Right ventricle myocardium superior (tissue), 1 donor: ENCODE measurements around the gene RHCE. TPM values are rescaled to one million over a fixed set of nuclear protein-coding genes. Genes with fewer than 3 reads are reported as not detected.
"Not testable (repeated sequence)": the region's sequence is repeated elsewhere in the genome, so short reads cannot be mapped to it uniquely, and the experiment has no call there.

ENCODE experiments used
- ATAC-seq: fragments of 200-7000 bp; cut with Tn5 transposase; one replicate; pipeline ENCODE4 v1.9.1; 2020; ENCODE audit warnings: mild to moderate bottlenecking; ENCODE audit not compliant: poor library complexity
- DNase-seq: peaks from one replicate; pipeline ENCODE4 v3.0.0-alpha.2; 2020
- intact Hi-C: fragments of 100-400 bp; cut with DNase I; formaldehyde crosslinking; loops from one replicate; pipeline ENCODE4 v1.11.2; 2022
- long read RNA-seq: library from polyadenylated mRNA; unstranded; transcript quantifications from one replicate; pipeline ENCODE4 v2.0.0, GENCODE V29; 2021
- total RNA-seq: library from RNA; stranded (reverse); fragmentation: NEBNext Ultra II Directional; extraction: Animal tissue kit (Norgen Biotek cat#: 25700); gene quantifications from one replicate; pipeline ENCODE4 v1.2.1, GENCODE V29; 2021
- donor health status: DM: no; HTN: yes; CAD: no; lungs with severe emphysema.

Gene RHCE
- 1.0 TPM for total RNA-seq
- long read RNA-seq, partial matches to known transcripts = 0 of 2 reads
- long read RNA-seq, other reads (novel, unspliced or antisense) = 2 of 2 reads

- DNase-seq, intact Hi-C loops, ATAC-seq: not testable (repeated sequence)
These were observed at the start of gene RHCE for GRCh38 chr1:25420715-25421114. Gene RHCE, minus strand, starts transcription at chr1:25420825. Its CDS starts 39 bp downstream, at chr1:25420786.

- no peak for ATAC-seq
- no peak for DNase-seq
- intact Hi-C loops = no loop called here
These were observed 48.6 kb upstream of the RHCE start for GRCh38 chr1:25469177-25469576.

- no peak for DNase-seq
- peak; percentile 86 for ATAC-seq
- intact Hi-C loops = no loop called here
These were observed 47.4 kb upstream of the RHCE start for GRCh38 chr1:25468033-25468432.

- intact Hi-C loops = no loop called here
- no peak for DNase-seq
- no peak for ATAC-seq
These were observed 47.0 kb upstream of the RHCE start for GRCh38 chr1:25467616-25468015.

GRCh38 chr1:25467193-25467592, 46.6 kb upstream of the RHCE start:
- DNase-seq (no peak), ATAC-seq (no peak)
- intact Hi-C loops = no loop called here

- intact Hi-C loops = no loop called here
- no peak for DNase-seq
- peak; percentile 79 for ATAC-seq
These were observed 42.1 kb upstream of the RHCE start for GRCh38 chr1:25462732-25463131.

- no peak for DNase-seq
- intact Hi-C loops = no loop called here
- ATAC-seq = no peak
These were observed 41.2 kb upstream of the RHCE start for GRCh38 chr1:25461849-25462248.

- intact Hi-C loops, ATAC-seq, DNase-seq: not testable (repeated sequence)
These were observed 40.2 kb upstream of the RHCE start for GRCh38 chr1:25460816-25461215.

- DNase-seq (no peak), ATAC-seq (peak; percentile 73)
- intact Hi-C loops = no loop called here
These were observed 39.4 kb upstream of the RHCE start for GRCh38 chr1:25460020-25460419.

- DNase-seq (no peak), ATAC-seq (no peak)
- intact Hi-C loops = no loop called here
These were observed 38.1 kb upstream of the RHCE start for GRCh38 chr1:25458541-25459298.

GRCh38 chr1:25456502-25456901, 35.9 kb upstream of the RHCE start:
- intact Hi-C loops = no loop called here
- ATAC-seq (no peak), DNase-seq (no peak)

GRCh38 chr1:25451908-25452307, 31.3 kb upstream of the RHCE start:
- intact Hi-C loops = no loop called here
- ATAC-seq (no peak), DNase-seq (no peak)

GRCh38 chr1:25450891-25451290, 30.3 kb upstream of the RHCE start:
- intact Hi-C loops = no loop called here
- ATAC-seq = no peak
- no peak for DNase-seq

- no peak for DNase-seq
- no peak for ATAC-seq
- intact Hi-C loops = no loop called here
These were observed 26.9 kb upstream of the RHCE start for GRCh38 chr1:25447547-25447946.

GRCh38 chr1:25445993-25446538, 25.4 kb upstream of the RHCE start:
- intact Hi-C loops = no loop called here
- no peak for ATAC-seq
- no peak for DNase-seq

GRCh38 chr1:25444604-25445003, 24.0 kb upstream of the RHCE start:
- intact Hi-C loops, DNase-seq, ATAC-seq: not testable (repeated sequence)

GRCh38 chr1:25443030-25443699, 22.5 kb upstream of the RHCE start:
- DNase-seq = no peak
- ATAC-seq = no peak
- intact Hi-C loops = no loop called here

- DNase-seq (no peak), ATAC-seq (no peak)
- intact Hi-C loops = no loop called here
These were observed 21.6 kb upstream of the RHCE start for GRCh38 chr1:25442178-25442577.

- ATAC-seq = no peak
- no peak for DNase-seq
- intact Hi-C loops = loop anchor here (10.0 kb wide), 1 partner anchor 46 kb away; no protein-coding TSS in a partner anchor
These were observed 18.7 kb upstream of the RHCE start for GRCh38 chr1:25439287-25439686.

- no peak for ATAC-seq
- no peak for DNase-seq
- intact Hi-C loops = loop anchor here (10.0 kb wide), 1 partner anchor 47 kb away; no protein-coding TSS in a partner anchor
These were observed 17.0 kb upstream of the RHCE start for GRCh38 chr1:25437672-25438071.
